ENCODE results near the gene RNF207. TPM values are rescaled to one million over a fixed set of nuclear protein-coding genes. Genes with fewer than 3 reads are reported as not detected.

RNF207 gene
- polyA plus RNA-seq, 3 donors = 0.10 to 7.7 TPM; not detected in 1

DNA sequence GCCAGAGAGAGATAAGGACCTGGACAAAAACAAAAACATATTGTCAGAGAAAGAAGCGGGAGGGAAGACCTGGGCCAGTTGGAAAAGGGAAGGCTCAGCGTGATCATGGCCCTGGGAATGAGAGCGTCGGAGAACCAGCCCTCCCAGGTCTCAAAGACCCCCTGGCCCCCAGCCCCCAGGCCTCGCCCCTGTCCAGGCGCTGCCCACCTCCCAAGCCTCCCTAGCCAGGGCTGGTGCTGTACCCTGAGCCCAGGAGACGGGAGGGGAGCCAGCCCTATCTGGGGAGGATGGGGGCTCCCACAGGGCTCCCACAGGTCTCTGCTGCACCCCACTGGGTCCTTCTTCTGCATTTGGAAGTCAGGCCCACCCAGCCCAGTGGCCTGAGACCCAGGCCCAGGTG is 40.9 kb upstream of the RNF207 start:
- Histone ChIP-seq H3K9me3 (replicated peaks in 1 of 2; ENCODE audit: control insufficient read depth in 1 of 2, insufficient read depth in 1 of 2, low read length in 2 of 2) (no peaks in the 10 kb centered on the region), H4K20me1 (ENCODE audit: insufficient read depth, low read length) (no peaks in the 10 kb centered on the region), H3K4me2 (replicated peaks; ENCODE audit: extremely low read depth, low read length, poor library complexity, severe bottlenecking) (no peak overlapping the region), H3K4me1 (ENCODE audit: control insufficient read depth in 1 of 2, insufficient read depth in 2 of 2, low read length in 2 of 2) (no peaks in the 10 kb centered on the region), H3K36me3 (replicated peaks in 1 of 2; ENCODE audit: control insufficient read depth in 1 of 2, insufficient read depth in 2 of 2, low read length in 2 of 2) (no peaks in the 10 kb centered on the region), H3K27me3 (ENCODE audit: control insufficient read depth in 2 of 2, insufficient read depth in 2 of 2, low read length in 2 of 2) (no peaks in the 10 kb centered on the region), H2AFZ (ENCODE audit: insufficient read depth, low read depth, low read length, poor library complexity, severe bottlenecking) (no peak overlapping the region), H3K79me2 (ENCODE audit: insufficient read depth, low read length) (no peaks in the 10 kb centered on the region), H3K27ac (ENCODE audit: low read depth in 1 of 2, low read length in 2 of 2) (no peak overlapping the region), H3K9ac (ENCODE audit: insufficient read depth, low read length, poor library complexity, severe bottlenecking) (no peak overlapping the region), H3K4me3 (replicated peaks in 1 of 3; ENCODE audit: low read depth in 2 of 3, low read length in 3 of 3) (no peak overlapping the region)
- 100% methylated on average over 1 of the region's 7 CpGs for WGBS (ENCODE audit: insufficient coverage)
- Mint-ChIP-seq H3K27me3 (ENCODE audit: low read depth in 3 of 3) (peaks cover 10 to 42% (median 18%) of the 10 kb centered on the region in 3 donors), H3K36me3 (no peaks in the 10 kb centered on the region), H3K27ac (no peak overlapping the region), H3K4me1 (no peaks in the 10 kb centered on the region), H3K9me3 (no peaks in the 10 kb centered on the region), H3K4me3 (no peak overlapping the region)
- TF ChIP-seq, protein P1, sequence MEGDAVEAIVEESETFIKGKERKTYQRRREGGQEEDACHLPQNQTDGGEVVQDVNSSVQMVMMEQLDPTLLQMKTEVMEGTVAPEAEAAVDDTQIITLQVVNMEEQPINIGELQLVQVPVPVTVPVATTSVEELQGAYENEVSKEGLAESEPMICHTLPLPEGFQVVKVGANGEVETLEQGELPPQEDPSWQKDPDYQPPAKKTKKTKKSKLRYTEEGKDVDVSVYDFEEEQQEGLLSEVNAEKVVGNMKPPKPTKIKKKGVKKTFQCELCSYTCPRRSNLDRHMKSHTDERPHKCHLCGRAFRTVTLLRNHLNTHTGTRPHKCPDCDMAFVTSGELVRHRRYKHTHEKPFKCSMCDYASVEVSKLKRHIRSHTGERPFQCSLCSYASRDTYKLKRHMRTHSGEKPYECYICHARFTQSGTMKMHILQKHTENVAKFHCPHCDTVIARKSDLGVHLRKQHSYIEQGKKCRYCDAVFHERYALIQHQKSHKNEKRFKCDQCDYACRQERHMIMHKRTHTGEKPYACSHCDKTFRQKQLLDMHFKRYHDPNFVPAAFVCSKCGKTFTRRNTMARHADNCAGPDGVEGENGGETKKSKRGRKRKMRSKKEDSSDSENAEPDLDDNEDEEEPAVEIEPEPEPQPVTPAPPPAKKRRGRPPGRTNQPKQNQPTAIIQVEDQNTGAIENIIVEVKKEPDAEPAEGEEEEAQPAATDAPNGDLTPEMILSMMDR (IDR thresholded peaks at IDR 0.05) = no peak
- intact Hi-C loops (cut with micrococcal nuclease) = no loop called here
- DNase-seq = no peak

DNA sequence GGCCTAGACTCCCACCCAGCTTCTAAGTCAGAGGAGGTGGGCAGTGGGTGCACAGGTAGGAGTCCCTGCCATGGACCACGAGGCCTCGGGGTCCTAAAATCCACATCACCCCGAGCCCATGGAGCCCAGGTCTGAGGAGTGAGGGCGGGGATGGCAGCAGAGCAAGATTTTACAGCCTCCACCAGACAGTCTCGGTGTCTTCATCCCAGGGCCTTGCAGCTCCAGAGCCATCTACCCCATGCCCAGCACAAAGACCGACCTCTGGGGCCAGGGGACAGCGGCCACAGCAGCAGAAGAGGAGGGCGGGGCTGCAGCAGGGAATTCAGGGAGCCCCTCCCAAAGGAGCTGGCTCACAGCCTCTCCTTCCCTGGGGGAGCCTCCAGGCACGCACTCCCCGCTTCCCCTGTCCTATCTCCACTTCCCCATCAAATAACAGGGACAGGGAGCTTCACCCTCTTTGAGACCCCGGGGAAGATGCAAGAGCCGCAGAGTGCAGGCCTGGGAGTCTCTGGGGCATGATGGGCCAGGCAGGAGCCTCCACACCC is 40.4 kb upstream of the RNF207 start:
- H3K27ac Mint-ChIP-seq = no peak overlapping the region
- H4K20me1 ChIP-seq (ENCODE audit: insufficient read depth, low read length) = no peaks in the 10 kb centered on the region
- H3K4me3 Mint-ChIP-seq = no peak overlapping the region
- H3K9me3 ChIP-seq (replicated peaks in 1 of 2; ENCODE audit: control insufficient read depth in 1 of 2, insufficient read depth in 1 of 2, low read length in 2 of 2) = no peaks in the 10 kb centered on the region
- WGBS (ENCODE audit: insufficient coverage) = 78% methylated on average over 6 of the region's 12 CpGs
- no peaks in the 10 kb centered on the region for H3K36me3 Mint-ChIP-seq
- no peaks in the 10 kb centered on the region for H3K79me2 ChIP-seq (ENCODE audit: insufficient read depth, low read length)
- TF ChIP-seq, protein P1 (IDR thresholded peaks at IDR 0.05) = no peak
- H3K4me1 Mint-ChIP-seq = no peaks in the 10 kb centered on the region
- no peak for DNase-seq
- H3K27ac ChIP-seq (ENCODE audit: low read depth in 1 of 2, low read length in 2 of 2) = no peak overlapping the region
- intact Hi-C loops (cut with micrococcal nuclease) = no loop called here
- peaks cover 3 to 4% of the 10 kb centered on the region in 2 donors for H3K4me1 ChIP-seq (ENCODE audit: control insufficient read depth in 1 of 2, insufficient read depth in 2 of 2, low read length in 2 of 2)
- no peaks in the 10 kb centered on the region for H3K36me3 ChIP-seq (replicated peaks in 1 of 2; ENCODE audit: control insufficient read depth in 1 of 2, insufficient read depth in 2 of 2, low read length in 2 of 2)
- H3K9me3 Mint-ChIP-seq = no peaks in the 10 kb centered on the region
- H3K27me3 ChIP-seq (ENCODE audit: control insufficient read depth in 2 of 2, insufficient read depth in 2 of 2, low read length in 2 of 2) = no peaks in the 10 kb centered on the region
- no peak overlapping the region for H3K4me3 ChIP-seq (replicated peaks in 1 of 3; ENCODE audit: low read depth in 2 of 3, low read length in 3 of 3)
- no peak overlapping the region for H3K4me2 ChIP-seq (replicated peaks; ENCODE audit: extremely low read depth, low read length, poor library complexity, severe bottlenecking)
- no peak overlapping the region for H2AFZ ChIP-seq (ENCODE audit: insufficient read depth, low read depth, low read length, poor library complexity, severe bottlenecking)
- no peak overlapping the region for H3K9ac ChIP-seq (ENCODE audit: insufficient read depth, low read length, poor library complexity, severe bottlenecking)
- peaks cover 10 to 44% (median 18%) of the 10 kb centered on the region in 3 donors for H3K27me3 Mint-ChIP-seq (ENCODE audit: low read depth in 3 of 3)
